Fibroblast of peridontal ligament (primary cell): ENCODE results near the gene TFDP2.
"Not testable (repeated sequence)": the region's sequence is repeated elsewhere in the genome, so short reads cannot be mapped to it uniquely, and the experiment has no call there.

Experiments
- DNase-seq: peaks from one replicate; pipeline ENCODE4 v3.0.0-alpha.2; 2010; ENCODE audit errors: extremely low read depth

The TFDP2 gene

DNA sequence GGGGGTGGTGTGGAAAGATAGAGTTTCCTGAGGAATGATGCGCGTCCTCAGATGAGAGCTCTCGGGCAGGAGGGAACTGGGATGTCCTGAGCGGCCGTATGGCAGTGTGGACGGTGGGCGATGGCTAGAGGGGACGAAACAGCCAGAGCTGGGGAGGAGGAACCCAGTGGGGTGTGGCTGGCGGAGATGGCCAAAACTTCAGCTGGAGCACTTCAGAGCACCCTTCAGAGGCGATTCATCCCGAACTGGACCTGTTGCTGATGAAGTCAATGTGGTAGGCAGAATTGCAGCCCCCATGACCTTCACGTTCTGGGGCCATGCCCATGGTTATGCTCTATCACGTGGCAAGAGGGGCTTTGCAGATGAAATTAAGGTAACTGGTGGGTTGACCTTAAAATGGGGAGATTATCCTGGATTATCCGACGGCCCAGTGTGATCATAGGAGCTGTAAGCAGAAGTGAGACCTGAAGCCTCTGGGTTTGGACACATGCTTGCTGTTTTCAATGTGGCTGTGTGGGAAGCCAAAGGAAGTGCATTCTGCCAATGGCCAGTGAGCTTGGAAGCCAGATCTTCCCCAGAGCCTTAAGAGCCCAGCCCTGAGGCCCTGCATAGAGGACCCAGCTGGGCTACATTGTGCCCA, 220.6 kb downstream of the TFDP2 start:
- no peak for DNase-seq

- no peak for DNase-seq
Measured at GRCh38 chr3:141926929-141927328, 222.4 kb downstream of the TFDP2 start.

GRCh38 chr3:141925677-141926076, 223.7 kb downstream of the TFDP2 start:
- DNase-seq, result not testable (repeated sequence)

DNA sequence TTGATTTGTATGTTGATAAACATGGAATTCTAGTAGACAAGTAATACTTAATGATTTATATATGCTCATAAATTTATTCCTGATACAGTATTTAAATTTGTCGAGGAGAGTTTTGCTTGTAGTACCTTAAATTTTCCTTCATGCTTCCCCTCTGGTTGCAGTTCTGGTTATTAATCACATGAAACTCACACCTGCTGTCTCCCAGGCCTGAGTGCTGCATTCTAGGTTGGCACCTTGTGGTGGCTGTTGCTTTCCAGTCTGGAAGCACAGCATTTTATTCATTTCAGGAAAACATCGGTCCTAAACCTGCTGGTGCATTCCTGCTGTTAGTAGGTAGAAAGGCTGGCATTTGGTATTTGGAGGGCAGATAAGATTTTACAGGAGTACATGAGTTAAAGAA, 228.0 kb downstream of the TFDP2 start:
- DNase-seq, result no peak

- no peak for DNase-seq
Measured at GRCh38 chr3:141920701-141921100, 228.6 kb downstream of the TFDP2 start.

GRCh38 chr3:141915766-141916165, 233.6 kb downstream of the TFDP2 start:
- DNase-seq, result no peak

- peak; percentile 37 for DNase-seq
Measured at GRCh38 chr3:141915016-141915415, 234.3 kb downstream of the TFDP2 start.

DNA sequence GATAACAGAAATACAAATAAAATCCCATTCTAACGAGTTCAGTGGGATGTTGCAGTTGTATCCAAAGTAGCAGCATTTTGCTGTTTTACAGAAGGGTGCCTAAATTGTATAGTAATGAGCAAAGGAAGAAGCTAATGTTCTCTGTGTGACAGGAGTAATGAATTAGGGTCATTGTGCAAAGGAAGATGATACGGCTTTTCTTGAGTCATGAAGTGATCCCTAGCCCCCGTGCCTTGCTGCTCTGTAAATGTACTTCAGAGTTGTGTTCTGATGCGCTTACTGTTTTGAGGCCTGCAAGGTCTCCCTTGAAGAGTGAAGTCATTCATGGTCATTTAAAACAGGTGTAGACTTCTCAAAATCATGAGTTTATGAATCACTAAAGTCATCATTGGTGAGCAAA, 235.0 kb downstream of the TFDP2 start:
- no peak for DNase-seq

- DNase-seq, result peak; percentile 74
Measured at GRCh38 chr3:141913150-141913811, 236.1 kb downstream of the TFDP2 start.

GRCh38 chr3:141909986-141910385, 239.4 kb downstream of the TFDP2 start:
- DNase-seq, result not testable (repeated sequence)

GRCh38 chr3:141909408-141909807, 239.9 kb downstream of the TFDP2 start:
- DNase-seq, result no peak

GRCh38 chr3:141905129-141905528, 244.2 kb downstream of the TFDP2 start:
- no peak for DNase-seq

GRCh38 chr3:141904203-141904602, 245.1 kb downstream of the TFDP2 start:
- no peak for DNase-seq

DNA sequence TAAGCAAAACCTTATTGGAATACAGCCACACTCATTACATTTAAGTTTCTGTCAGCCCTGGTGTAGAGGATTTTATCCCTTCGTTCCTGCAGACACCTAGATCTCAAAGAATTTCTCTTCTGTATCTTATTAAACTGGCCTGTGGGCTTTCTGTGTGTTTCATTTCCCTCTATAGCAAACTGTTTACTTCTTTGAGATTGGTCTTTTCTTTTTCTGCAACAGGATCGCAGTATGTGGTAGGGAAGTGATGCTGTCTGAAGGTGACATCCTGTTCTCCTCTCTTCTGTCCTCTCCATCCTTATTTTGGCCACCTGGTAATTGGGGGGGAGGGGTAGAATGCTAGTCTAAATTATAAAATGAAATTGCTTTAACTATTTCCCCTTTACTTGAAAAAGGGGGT, 247.4 kb downstream of the TFDP2 start:
- no peak for DNase-seq

DNA sequence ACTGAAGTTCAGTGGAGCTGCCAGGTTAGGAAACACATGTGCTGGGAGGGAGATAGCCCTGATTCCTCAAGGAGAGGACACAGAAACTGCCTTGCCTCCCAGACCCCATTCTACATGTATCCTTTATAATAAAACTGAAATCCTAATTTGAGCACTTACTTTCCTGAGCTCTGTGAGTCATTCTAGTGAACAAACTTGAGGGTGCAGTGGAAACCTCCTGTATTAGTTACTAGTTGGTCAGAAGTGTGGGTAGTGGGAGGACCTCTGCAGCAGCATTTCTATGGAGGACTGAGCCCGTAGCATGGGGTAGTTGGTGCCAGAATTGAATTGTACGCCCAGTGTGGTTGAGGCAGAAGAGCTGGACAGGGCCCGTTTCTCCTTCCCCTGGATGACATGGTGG, 249.0 kb downstream of the TFDP2 start:
- no peak for DNase-seq

DNA sequence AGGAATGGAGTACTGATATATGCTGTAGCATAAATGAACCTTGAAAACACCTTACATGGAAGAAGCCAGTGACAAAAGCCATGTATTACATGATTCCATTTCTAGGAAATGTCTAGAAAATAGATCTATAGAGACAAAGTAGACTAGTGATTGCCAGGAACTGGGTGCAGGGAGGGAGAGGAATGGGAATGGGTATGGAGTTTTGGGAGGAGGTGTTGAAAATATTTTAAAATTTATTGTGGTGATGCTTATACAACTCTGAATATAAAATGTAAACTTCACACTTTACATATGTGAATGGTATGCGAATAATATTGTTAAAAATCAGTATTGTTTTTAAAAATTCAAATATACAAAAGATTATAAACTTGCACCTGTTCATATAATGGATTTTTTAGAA, 250.4 kb downstream of the TFDP2 start:
- DNase-seq, result no peak

GRCh38 chr3:141895731-141896130, 253.6 kb downstream of the TFDP2 start:
- DNase-seq, result no peak

- DNase-seq, result peak; percentile 92
Measured at GRCh38 chr3:141894524-141895176, 254.7 kb downstream of the TFDP2 start.
